CD4-positive, alpha-beta T cell treated with Interleukin-10 for 1 hour (primary cell): ENCODE measurements around the gene MTHFR.

Experiments
- DNase-seq: peaks from one replicate; pipeline ENCODE4 v3.0.0-alpha.2; 2020

The MTHFR gene

DNA sequence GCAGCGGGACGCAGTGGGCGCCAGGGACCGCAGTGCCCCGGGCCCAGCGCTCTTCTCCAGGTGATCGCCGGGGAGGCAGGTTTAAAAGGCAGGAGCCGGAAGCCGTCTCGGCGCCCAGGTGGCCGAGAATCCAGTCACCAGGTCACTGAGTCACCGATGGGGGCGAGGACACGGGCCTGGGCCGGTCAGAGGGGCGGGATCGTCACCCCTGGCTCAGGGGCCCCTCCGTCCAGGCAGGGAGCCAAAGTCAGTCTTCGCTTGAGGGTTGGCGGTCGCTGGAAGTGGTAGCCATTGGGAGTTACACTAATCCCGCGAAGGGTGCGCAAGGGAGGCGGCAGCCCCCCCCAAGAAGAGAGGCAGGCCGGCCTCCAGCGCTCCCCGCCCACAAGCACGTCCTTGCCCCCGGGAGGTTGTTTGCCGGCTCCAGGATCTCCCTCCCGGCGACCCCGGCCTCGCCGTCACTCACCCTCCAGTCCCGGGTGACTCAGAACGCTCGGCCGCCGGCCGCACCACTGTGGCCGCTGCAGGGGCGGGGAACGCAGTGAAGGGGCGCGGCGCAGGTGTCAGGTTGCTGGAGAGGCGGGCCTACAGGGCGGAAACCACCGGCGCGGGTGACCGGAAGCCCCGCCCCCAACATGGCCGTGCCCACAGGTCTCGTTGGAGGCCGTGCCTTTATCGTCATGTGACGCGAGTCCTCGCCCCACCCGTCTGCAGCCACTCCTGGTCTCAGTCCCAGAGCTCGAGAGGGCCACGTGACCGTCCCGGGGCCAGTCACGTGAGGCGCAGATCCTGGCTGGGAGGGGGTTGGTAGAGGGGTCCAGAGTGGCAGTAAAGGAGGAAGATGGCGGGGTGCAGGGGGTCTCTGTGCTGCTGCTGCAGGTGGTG lies at the start of gene MTHFR, which contains the start of gene CLCN6:
Gene MTHFR, minus strand, starts transcription at position 543 of the 885 bp plus-strand sequence. CDS start 2,848 bp downstream, outside the sequence.
Gene CLCN6, plus strand, starts transcription at position 770 of the 885 bp plus-strand sequence. Its CDS starts 72 bp downstream, at position 842.
- DNase-seq = peak; percentile 98

- DNase-seq = no peak
Observed at GRCh38 chr1:11855430-11855829, 49.7 kb upstream of the MTHFR start.

- no peak for DNase-seq
Observed at GRCh38 chr1:11854519-11854918, 48.8 kb upstream of the MTHFR start.

- DNase-seq = no peak
Observed at GRCh38 chr1:11851180-11851579, 45.4 kb upstream of the MTHFR start.

DNA sequence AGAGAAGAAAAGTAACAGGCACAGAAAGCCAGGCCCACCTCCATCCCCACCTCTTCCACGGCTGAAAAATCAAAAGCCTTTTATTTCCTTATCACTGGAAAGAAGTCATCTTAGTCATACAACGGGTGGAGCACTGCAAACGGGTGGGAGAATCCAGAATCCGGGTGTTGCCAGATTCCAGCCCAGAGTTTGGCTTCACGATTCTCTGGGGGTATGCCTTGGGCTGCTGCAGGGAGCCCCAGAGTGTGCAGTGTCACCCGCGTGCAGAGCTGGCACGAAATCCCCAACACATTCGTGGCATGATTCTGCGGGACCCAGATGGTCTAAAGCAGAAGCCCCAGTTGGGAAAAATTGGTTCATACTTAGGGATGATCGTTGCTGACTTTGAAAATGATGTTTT lies 44.4 kb upstream of the MTHFR start:
- DNase-seq = no peak

DNA sequence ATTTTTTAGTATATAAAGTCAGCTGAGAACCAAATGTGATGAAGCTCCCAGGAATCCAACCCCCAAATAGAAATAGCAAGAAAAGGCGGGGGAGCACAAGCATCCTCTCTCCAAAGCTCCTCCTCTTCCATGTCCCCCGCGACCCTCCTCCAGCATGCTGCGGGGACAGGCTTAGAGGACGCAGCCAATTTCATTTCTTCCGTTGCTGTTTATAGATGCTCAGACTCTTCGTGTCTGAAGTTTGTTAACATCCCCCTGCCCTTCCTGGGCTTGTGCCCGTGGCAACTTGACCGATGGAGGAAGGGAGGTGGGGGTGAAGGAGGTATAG lies 42.6 kb upstream of the MTHFR start:
- no peak for DNase-seq

DNA sequence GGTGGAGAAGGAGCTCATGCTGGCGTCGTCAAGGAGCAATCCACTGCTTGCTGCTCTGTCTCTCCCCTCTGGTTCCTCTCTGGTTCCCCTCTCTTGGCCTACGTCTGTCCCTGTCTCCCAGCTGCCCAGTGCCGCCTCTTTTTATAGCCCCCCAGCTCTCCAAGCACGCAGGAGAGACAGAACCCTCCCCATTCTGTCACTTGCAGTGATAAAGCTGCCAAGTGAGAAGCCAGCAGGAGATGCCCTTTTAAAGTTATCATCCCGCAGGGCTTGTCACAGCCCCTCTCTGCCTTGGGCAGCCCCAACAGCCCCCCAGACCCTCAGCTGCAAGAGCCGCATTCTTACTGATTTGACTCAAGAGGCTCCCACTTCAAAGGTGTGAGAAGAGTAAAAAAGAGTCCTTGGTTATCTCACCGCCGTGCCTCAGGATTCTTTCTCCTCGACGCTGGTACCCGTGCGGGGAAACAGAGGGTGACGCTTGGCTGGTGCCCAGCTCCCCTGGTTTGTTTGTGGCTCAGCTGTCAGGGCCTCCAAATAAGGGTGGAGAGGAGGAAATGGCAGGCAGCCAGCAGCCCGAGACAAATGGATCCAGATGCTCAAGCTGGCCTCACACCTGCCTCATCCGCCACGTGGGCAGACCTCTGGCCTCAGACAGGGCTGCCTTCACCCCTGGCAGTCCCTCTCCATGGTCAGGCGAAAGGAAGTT lies 42.1 kb upstream of the MTHFR start, which contains the start of gene NPPA:
Gene NPPA, minus strand, starts transcription at position 117 of the 706 bp plus-strand sequence. Its CDS starts 99 bp downstream, at position 18.
- no peak for DNase-seq

GRCh38 chr1:11845641-11846335 lies 40.0 kb upstream of the MTHFR start:
- peak; percentile 15 for DNase-seq

- no peak for DNase-seq
Observed at GRCh38 chr1:11842154-11843041, 36.6 kb upstream of the MTHFR start.

DNA sequence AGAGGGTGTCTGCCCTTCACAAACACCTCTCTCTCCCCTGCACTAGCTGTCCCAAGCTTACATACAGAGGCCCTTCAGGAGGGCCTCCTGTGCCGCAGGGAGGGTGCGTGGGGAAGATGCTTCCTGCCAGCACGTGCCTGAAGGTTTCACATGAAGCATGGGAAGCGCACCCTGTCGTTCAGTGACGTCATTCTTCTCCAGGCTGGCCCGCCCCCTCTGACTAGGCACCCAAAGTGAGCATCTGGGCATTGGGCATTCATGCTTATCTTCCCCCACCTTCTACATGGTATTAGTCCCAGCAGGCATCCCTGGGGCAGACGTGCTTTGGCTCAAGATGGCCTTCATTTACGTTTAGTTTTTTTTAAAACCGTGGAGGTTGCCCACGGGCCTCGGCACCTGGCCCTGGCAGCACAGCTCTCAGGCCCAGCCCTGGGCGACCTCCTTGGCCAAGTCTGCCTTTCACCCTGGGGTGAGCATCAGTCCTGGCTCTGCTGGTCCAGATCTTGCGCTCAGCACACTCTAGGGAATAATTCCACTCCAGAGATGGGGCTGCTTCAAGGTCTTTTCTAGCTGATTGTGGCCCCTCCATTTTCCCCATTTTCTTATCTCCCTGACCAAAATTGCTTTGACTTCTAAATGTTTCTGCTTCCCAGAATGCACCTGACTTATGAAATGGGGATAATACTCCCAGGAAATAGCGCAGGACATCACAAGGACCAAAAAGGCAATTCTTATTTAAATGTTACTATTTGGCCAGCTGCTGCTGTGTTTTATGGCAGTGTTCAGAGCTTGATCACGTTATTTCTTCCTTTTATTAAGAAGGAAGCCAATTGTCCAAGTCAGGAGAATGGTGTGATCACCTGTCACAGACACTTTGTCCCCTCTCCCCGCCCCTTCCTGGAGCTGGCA lies 35.7 kb upstream of the MTHFR start:
- no peak for DNase-seq

DNA sequence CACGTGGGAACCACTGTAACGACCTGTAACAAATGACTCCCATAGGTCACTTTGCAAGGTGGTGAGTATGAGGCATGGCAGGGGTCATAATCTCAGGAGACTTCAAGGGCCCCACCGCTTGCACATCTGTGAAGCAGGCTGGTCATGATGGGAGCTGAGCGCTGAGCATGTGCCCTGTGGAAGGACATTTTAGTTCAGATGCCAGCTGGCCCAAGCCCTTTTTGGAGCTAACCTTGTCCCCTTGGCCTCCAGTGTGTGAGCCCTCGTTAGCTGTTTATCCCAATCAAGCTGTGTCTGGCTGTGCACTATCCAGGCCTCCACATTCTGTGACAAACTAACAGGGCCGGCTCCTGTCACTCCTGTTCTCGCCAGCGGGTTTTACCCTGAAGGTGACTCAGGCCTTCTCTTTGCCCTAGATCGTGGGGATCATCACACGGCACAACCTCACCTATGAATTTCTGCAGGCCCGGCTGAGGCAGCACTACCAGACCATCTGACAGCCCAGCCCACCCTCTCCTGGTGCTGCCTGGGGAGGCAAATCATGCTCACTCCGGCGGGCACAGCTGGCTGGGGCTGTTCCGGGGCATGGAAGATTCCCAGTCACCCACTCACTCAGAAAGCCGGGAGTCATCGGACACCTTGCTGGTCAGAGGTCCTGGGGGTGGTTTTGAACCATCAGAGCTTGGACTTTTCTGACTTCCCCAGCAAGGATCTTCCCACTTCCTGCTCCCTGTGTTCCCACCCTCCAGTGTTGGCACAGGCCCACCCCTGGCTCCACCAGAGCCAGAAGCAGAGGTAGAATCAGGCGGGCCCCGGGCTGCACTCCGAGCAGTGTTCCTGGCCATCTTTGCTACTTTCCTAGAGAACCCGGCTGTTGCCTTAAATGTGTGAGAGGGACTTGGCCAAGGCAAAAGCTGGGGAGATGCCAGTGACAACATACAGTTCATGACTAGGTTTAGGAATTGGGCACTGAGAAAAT lies 34.3 kb upstream of the MTHFR start:
- no peak for DNase-seq

GRCh38 chr1:11838349-11839272 lies 32.8 kb upstream of the MTHFR start:
- peak; percentile 74 for DNase-seq

DNA sequence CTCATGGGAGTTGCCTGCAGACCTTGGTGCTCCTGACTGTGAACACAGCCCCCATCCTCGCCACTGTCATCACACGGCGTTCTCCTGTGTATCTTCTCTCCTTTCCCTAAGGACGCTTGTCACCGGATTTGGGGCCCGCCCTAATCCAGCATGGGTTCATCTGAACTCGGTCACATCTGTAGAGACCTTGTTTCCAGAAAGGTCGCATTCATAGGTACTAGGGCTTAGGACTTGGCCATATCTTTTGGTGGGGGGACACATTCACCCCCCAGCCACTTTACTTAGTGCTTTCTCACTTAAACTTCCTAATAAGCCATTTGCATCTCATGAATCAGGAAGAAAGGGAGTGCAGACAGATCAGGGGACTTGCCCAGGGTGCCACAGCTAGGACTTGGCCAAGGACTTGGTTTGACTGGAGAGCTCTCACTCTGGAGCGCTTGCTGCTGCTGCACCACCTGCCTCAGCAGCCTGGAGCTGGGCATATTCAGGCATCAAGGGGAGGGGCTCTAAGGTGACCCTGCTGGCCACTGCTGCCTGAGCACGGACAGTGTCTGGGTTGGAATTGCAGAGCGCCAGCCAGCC lies 32.1 kb upstream of the MTHFR start:
- DNase-seq = no peak

GRCh38 chr1:11836955-11837766 lies 31.4 kb upstream of the MTHFR start:
- DNase-seq = no peak

DNA sequence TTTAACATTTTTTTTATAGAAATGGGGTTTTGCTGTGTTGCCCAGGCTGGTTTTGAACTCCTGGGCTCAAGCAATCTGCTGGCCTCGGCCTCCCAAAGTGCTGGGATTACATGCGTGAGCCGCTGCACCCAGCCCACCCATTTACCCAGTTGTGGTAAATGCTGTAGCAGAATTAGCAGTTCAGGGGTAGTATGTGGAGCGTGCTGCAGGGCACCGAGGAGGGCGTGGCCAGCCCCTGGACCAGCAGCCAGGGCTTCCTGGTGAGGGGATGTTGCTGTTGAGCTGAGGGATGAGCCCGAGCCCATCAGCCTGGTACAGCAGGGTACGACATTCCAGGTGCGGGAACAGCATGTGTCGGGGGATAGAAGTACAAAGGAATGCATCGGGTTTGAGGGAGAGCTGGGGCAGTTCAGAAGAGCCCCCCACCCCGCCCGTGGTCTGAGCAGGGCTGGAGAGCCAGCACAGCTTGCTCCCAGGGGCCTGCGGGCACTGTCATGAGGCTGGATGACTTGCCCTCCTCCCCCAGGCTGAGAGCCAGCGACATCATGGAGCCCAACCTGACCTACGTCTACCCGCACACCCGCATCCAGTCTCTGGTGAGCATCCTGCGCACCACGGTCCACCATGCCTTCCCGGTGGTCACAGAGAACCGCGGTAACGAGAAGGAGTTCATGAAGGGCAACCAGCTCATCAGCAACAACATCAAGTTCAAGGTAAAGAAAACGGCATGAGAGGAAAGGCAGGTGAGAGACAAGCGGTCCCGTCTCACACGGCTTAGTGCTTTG lies 29.9 kb upstream of the MTHFR start:
- DNase-seq = no peak

GRCh38 chr1:11833900-11834299 lies 28.1 kb upstream of the MTHFR start:
- no peak for DNase-seq

DNA sequence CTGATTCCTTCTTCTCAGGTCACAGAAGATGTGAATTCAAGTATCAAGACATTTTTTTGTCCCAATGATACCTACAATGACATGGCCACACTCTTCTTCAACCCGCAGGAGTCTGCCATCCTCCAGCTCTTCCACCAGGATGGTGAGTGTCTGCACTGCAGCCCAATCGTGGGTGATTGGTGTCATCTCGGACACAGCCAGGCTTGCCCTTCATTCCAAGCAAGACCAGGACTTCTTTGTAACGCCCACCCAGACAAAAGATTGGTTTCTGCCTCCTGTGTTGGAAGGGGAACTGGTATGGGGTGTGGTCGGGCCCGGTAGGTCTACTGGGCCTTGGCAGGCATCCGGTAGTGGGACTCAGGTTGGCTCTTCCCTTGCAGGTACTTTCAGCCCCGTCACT lies 27.7 kb upstream of the MTHFR start:
- DNase-seq = no peak
